GM19351 (cell line): ENCODE data around the gene RNFT2.
A peak's percentile ranks its signal among the peaks of the same experiment; 100 is the strongest.
"Not testable (repeated sequence)": the region's sequence is repeated elsewhere in the genome, so short reads cannot be mapped to it uniquely, and the experiment has no call there.

Source experiments
- ATAC-seq: cut with Tn5 transposase; IDR thresholded peaks from one replicate; pipeline ENCODE4 v1.9.1; 2021; ENCODE audit warnings: mild to moderate bottlenecking, moderate library complexity; ENCODE audit not compliant: unreplicated experiment

RNFT2 gene

DNA sequence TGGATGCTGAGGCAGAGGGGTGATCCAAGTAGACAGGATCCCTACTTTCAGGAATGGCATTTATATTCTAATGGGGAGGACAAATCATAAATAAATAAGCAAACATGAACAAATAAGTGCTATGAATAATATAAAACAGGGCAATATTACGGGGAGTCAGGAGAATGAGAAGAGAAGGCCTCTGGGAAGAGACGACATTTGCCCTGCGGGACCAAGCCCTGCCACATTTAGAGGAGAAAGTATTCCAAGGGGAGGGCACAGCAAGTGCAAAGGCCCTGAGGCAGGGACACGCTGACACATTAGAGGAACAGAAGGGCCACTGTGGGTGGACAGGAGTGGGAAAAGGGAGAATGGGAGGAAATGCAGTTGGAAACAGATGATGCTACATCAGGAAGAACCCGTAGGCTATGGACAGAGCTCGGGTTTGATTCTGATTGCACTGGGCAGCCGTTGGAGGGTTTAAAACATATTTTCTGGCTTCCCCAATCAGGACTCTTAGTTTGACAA is 1.3 kb downstream of the RNFT2 start:
- no peak for ATAC-seq

DNA sequence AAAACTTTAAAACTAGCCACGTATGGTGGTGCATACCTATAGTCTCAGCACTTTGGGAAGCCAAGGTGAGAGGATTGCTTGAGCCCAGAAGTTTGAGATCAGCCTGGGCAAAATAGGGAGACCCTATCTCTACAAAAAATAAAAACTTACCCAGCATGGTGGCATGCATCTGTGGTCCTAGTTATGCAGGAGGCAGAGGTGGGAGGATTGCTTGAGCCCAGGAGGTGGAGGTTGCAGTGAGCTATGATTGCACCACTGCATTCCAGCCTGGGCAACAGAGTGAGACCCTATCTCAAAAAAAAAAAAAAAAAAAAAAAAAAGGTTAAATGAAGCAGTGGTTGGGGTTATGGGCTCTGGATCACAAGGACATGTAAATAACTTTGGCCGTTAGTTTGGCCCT is 4.7 kb downstream of the RNFT2 start:
- ATAC-seq: not testable (repeated sequence)

DNA sequence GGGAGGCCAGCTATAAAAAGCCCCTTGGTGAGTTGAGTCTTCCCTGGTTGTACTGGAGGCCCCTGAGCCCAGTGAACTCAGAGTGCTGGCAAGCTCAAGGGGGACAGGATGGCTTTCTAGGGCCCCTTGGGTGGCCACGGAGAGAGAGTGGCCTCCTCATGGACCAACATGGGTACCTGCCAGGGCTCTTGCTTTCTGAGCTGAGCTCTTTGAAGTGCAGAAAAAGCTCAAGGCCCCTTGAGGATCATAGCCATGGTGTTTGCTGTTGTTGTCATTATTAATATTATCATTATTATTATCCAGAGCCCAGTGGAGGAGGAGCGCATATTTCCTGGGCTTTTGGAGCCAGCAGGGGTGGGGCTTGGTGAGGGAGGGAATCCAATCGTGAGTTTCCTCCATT is 6.7 kb downstream of the RNFT2 start:
- ATAC-seq: no peak

DNA sequence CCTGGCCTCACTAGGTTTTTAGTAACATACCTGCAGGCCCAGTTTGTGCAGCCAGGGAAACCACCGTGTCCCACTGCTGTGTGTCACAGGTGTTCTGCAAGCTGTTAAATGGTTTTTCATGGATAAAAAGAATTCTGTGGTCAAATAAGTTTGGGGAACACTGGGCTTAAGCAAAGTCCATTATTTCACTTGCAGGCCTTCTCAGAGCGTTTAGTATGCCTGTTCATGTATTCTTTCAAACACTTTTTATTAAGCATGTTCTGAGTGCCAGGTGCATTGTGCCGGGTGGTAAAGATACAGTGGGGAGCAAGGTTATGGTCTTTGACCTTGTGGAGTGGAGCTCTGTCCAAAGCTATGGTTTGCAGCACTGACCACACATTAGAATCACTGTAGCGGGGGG is 7.4 kb downstream of the RNFT2 start:
- ATAC-seq: no peak

DNA sequence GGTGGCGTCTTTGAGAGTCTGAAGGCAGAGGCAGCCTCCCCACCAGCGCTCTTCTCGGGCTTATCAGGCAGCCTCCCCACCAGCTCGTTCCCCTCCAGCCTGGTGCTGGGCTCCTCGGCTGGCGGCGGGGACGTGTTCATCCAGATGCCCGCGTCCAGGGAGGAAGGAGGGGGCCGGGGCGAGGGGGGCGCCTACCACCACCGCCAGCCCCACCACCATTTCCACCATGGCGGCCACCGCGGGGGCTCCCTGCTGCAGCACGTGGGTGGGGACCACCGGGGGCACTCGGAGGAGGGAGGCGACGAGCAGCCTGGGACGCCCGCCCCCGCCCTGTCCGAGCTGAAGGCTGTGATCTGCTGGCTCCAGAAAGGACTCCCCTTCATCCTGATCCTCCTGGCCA is 11.8 kb downstream of the RNFT2 start:
- ATAC-seq: no peak

DNA sequence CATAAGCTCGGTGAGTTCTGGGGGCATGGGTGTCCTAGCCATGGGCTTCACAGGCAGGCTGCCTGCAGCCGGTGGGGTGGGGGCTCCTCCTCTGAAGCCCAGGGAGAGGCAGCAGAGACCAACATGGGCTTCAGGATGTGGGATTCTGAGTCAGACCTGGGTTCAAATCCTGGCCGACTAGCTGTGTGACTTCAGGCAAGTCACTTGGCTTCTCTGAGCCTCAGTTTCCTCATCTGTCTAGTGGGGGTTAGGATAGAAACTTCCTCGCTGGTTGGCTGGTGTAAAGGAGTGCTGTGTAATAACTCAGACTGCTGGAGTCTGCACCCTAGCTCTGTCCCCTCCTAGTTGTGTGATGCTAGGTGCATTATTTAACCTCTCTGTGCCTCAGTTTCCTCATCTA is 12.2 kb downstream of the RNFT2 start:
- ATAC-seq: no peak

DNA sequence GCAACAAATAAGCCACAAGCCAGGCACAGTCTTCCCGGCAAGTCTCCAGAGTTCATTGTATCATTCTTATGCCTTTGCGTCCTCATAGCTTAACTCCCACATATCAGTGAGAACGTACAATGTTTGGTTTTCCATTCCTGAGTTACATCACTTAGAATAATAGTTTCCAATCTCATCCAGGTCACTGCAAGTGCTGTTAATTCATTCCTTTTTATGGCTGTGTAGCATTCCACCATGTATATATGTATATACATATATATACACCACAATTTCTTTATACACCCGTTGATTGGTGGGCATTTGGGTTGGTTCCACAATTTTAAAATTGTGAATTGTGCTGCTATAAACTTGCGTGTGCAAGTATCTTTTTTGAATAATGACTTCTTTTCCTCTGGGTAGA is 16.0 kb downstream of the RNFT2 start:
- not testable (repeated sequence) for ATAC-seq

DNA sequence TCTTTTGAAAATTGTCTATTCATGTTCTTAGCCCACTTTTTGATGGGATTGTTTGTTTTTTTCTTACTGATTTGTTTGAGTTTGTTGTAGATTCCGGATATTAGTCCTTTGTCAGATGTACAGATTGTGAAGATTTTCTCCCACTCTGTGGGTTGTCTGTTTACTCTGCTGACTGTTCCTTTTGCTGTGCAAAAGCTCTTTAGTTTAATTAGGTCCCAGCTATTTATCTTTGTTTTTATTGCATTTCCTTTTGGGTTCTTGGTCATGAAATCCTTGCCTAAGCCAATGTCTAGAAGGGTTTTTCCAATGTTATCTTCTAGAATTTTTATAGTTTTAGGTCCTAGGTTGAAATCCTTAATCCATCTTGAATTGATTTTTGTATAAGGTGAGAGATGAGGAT is 16.7 kb downstream of the RNFT2 start:
- not testable (repeated sequence) for ATAC-seq

DNA sequence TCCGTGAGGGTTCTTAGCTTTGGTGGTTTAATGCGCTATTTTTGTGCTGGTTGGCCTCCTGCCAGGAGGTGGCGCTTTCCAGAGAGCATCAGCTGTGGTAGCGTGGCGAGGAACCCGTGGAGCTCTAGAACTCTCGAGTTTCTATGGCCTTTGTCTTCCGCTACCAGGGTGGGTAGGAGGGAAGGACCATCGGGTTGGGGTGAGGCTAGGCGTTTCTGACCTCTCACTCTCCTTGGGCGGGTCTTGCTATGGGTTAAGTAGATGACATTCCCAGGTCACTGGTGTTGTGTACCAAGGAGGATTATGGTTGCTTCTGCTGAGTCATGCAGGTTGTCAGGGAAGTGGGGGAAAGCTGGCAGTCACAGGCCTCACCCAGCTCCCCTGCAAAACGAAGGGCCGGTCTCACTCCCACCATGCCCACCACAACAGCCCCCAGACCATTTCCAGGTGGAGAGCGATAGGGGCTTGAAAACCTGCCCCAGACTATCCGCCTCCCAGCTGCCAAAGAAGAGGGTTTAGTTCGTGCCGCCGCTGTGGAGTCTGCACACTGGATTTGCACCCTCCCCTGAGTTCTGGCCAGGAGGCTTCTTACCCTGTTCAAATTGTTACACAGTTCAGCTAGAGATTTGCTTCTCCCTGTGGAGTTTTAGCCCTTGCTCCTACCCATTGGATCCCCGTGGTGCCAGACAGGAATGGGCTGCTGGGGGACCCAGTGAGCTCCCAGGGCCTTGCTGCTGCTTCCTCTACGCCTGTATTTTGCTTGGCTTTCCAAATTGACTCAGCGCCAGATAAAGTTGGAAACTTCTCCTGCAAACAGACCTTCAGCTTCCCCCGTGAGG is 21.9 kb downstream of the RNFT2 start:
- ATAC-seq: peak; percentile 51

DNA sequence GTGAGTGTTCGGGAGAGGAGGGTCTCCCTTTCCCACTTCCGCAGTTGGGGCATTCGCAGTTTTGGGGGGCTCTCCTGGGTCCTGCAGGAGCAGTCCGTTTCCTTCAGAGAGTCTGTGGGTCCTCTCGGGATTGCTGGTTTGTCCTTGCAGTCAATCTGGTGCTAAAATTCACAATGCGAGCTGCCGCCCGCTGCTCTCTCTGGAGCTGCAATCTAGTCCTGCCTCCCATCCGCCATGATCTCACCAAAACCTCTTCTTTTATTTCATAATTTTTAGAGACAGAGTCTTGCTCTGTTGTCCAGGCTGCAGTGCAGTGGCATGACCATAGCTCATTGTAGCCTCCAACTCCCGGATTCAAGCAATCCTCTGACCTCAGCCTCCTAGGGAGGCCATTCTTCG is 22.5 kb downstream of the RNFT2 start:
- ATAC-seq: no peak

DNA sequence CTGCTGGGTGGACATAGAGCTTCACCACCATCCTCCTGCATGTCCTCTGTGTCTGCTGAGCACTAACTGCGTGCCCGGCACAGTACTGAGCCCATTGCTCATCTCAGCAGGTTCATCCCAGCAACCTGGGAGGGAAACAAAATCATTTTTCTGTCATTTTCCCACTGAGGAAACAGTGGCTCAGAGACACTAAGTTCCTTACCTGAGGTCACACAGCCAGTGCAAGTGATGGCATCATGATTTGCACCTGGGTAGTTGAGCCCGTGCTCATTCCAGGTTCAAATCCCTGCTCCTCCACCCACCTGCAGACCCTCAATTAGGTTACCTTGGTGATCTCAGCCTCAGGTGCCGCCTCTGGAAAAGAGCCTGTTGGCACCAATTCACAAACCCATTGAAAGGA is 23.4 kb downstream of the RNFT2 start:
- ATAC-seq: no peak

DNA sequence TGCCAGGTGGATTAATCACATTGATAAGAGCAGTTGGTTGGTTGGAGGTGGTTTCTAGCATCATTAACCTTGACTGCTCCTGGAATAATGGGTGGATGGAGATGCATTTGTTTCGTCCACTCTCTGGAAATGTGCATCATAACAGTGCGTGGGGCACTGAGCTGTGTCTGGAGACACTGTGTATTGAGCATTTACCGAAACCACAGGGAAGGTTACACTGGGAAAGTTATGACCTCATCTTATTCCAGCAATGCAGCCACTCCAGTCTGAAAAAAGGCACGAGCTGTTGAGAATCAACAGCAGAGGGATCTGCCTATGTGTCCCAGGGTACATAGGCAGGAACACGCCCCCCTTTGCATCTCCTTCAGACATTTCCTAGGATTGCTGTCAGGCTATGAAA is 27.2 kb downstream of the RNFT2 start:
- ATAC-seq: no peak

DNA sequence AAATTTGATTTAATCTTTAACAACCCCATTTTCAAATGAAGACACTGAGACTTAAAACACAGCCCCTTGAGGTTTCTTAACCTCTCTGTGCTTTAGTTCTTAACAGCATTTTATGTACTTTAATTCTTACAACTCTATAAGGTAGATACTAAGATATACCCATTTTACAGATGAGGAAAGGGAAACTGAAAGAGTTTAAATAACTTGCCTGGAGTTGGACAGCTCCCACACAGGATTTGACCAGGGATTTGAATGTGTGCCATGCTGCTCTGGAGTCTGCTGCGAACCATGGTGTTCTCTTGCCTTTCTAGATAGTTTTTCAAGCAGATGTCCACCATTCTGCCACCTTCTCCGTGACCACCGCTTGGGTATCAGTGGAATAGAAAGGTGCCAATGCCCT is 28.2 kb downstream of the RNFT2 start:
- no peak for ATAC-seq

DNA sequence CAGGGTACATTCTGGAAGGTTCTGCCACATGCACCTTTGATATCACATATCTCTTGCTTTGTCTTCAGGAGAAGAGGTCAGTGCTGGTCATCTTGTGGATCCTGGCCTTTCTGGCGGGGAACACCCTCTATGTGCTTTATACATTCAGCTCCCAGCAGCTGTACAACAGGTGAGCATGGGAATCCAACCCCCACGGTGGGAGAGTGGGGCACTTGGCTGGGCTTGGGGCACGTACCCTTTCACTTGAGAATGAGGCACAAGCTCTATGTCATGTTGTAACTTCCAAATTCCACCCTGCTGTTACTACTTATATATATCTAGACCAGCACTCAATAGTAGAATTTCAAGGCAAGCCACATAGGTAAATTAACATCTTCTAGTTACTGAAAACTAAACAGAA is 28.6 kb downstream of the RNFT2 start:
- no peak for ATAC-seq

DNA sequence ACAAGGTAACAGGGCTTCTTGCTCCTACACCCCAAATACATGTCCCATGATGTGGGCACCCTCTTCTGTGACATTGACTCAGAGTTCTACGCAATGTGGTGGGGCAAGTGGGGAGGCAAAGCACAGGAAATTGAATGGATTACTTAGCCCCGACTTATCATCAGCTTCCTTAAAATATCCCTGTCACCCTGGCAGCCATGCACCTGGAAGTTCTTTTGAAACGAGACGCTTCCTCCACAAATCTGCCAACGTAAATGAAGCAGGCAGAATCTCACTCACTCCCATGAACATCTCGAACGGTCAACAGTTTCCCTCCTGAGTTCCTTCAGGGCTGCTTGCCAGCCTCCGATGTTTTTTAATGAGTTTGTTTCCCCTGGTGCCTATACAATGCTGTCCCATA is 33.5 kb downstream of the RNFT2 start:
- no peak for ATAC-seq

DNA sequence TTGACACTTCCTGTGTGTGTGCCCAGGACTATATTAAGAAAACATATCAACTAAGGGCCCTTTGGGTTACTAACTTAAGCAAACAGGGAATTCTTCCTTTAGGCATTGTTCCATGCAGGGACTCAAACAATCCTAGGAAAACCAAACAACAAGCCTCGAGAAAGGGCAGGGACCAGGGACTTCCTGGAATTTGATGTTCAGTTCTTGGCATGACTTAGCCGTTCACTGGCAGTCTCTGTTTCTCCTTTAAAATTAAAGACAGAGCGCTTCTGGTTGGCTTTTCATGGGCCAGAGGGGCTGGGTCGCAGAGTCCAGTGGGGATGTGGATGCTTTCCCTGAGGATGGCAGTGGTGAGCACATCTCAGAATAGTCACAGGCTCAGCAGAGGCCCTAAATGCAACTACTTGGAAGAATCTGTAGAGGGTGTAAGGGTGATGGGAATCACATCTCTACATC is 35.2 kb downstream of the RNFT2 start:
- no peak for ATAC-seq

DNA sequence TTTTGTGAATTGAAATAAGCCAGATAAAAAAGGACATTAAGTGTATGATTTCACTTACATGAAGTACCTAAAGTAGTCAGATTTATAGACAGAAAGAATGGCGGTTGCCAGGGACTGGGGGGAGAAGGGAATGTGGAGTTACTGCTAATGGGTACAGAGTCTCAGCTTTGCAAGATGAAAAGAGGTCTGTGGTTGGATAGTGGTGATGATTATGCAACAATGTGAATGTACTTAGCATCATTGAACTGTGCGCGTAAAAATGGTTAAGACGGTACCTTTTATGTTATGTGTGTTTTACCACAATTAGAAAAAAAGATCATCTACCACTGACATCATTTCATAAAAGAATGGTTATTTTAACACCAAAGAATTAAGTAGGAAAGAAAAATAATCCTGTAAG is 35.9 kb downstream of the RNFT2 start:
- ATAC-seq: no peak

DNA sequence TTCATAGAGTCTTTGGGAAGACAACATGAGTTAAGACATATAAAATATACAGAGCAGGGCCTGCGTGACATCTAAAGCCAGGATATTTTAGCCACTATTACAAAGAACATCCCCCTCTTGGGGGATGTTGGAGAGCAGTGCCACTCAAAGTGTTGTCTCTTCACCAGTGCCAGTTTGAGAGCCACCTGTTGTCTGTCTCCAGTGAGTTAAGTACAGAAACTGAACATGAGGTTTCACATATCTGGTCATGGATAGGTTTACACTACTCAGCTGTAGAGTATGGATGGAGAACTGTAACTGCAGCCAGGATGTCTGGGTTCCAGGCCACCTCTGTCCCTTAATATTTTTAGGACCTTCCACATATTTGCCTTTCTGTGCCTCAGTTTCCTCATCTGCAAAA is 39.1 kb downstream of the RNFT2 start:
- no peak for ATAC-seq

DNA sequence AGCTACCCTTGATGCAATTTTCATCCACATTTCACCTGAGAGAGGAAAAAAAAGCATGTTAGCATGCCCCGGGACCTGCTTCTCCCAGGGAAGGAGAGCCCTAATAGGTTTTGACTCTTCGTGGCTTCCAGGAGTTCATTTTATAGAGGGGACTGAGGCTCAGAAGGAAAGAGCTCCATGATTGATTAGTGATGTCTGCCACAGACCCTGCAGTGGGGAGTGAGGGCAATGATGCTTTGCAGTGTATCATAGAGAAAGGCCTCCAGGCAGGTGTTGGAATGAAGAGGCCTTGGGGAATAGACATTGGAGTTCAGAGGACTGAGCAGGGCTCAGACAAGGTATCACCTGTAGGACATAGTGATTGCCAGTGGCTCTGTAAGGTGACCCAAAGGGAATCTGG is 41.5 kb downstream of the RNFT2 start:
- ATAC-seq: no peak

DNA sequence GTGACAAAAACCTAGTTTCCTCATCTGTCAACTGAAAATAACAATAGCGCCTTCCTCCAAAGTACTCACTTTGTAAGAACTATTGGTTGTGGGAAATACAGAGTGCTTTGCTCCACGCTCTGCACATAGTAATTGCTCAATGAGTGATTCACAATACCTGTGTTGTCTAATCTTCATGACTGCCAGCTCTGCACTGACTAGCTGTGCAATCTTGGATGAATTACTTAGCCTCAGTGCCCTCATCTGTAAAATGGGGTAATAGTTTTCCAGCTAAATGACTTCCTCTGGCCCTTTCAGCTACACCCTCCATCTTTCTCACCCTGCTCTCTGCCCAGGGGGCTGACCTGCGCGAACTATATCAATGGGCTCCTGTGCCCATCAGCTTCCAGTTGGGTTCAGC is 42.8 kb downstream of the RNFT2 start:
- no peak for ATAC-seq

DNA sequence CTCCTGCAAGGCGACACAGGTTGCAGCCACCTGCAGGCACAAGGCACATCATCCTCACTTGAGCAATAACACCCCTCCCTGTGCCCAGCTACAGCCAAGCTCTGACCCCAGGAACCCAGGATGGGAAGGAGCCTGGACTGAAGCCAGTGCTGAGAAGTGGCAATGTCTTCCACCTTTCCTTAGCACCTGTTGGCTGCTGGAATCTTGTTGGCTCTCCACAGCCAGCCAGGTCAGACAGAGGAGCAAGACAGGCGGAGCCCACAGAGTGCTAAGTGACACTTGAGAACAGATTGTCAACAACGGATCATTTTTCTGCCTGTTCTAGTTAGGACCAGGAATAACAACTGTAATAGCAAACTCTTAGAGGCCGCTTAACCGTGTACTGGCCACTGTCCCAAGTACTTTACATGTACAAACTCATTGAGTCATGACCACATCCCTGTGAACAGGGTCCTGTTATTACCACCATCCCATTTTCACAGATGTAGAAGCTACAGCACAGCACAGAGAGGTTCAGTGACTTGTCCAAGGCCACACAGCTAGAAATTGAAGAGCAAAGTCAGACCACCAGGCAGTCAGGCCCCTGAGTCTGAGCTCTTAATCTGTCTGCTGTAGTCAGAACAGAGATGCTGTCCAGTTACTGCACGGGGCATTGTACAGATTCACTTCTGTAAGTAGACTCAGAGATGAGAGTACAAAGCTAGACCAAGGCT is 45.6 kb downstream of the RNFT2 start:
- no peak for ATAC-seq

DNA sequence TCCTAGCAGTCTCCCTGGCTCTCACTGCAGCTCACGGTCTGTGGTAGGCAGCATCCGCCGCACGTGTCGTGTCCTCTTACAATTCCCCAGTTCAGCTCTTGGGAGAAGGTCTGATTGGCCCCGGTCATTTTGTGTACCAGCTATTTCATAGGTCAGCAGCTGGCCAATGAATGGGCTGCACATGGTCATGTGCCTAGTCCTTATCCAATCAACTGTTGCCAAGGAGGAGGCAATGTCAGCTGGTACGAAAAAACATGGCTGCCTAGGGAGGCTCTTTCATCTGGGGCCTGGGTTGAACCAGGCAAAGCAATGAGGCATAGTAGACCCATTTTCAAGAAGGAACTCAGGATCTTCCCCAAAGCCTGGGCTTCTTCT is 46.1 kb downstream of the RNFT2 start:
- no peak for ATAC-seq
